Stimulated activated CD4-positive, alpha-beta T cell treated with anti-CD3 and anti-CD28 coated beads, Interleukin-1b, Interleukin-23, amount 100 ng/mL, for 48 hours (primary cell): ENCODE measurements around the gene PLA2G4D.
"Not testable (repeated sequence)": the region's sequence is repeated elsewhere in the genome, so short reads cannot be mapped to it uniquely, and the experiment has no call there.

Experiments used
- DNase-seq: peaks from one replicate; pipeline ENCODE4 v3.0.0-alpha.2; 2020

PLA2G4D gene

DNA sequence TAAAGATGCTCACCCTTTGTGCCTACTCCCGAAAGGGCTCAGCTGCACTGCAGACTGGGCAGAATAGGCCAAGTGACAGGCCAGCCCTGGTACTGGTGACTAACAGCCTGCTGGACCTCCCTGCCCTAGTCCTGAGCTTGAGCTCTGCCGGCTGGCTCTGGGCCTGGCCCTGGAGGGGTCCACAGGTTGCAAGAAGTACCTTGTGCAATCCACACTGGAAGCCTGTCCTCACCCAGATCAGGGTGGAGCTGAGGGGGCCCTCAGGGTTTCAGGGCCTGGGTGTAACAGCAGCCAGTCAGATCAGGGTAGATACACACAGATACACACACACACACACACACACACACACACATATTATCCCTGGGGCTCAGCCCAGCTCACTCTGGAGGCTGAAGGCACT is 27.3 kb upstream of the PLA2G4D start:
- no peak for DNase-seq

DNA sequence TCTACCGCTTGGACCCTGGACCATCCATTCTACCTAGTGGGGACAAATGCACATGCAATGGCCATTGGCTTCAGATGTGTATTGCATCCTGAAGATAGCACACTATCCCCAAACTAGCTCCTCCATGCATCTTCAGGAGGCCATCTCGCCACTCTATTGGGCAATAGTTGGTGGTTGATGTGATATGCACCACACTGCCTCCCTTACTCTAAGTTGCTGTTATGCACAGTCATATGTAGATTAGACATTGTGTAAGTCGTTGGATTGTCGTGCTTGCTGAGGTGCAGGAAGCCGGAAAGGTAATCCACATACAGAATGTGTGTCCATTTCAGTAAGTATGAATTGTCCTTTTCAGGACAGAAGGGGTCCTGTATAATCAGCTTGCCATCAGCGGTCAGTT is 26.7 kb upstream of the PLA2G4D start:
- no peak for DNase-seq

- DNase-seq = no peak
Measured at GRCh38 chr15:42120285-42120684, 25.9 kb upstream of the PLA2G4D start.

DNA sequence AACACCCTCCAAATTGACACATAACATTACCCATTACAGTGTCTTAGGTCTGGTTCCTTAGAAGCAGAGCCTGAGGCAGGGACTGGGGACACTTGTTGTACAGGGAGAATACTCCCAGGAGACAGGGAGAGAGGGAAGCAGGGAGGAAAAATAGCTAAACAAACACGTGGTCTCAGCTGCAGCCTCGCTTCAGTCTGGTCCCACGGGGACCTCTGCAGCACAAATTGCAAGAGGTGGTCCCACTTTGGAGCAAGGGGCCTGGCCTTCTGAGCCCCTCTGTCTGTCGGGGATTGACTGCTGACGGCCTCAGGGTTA is 25.0 kb upstream of the PLA2G4D start:
- DNase-seq = no peak

DNA sequence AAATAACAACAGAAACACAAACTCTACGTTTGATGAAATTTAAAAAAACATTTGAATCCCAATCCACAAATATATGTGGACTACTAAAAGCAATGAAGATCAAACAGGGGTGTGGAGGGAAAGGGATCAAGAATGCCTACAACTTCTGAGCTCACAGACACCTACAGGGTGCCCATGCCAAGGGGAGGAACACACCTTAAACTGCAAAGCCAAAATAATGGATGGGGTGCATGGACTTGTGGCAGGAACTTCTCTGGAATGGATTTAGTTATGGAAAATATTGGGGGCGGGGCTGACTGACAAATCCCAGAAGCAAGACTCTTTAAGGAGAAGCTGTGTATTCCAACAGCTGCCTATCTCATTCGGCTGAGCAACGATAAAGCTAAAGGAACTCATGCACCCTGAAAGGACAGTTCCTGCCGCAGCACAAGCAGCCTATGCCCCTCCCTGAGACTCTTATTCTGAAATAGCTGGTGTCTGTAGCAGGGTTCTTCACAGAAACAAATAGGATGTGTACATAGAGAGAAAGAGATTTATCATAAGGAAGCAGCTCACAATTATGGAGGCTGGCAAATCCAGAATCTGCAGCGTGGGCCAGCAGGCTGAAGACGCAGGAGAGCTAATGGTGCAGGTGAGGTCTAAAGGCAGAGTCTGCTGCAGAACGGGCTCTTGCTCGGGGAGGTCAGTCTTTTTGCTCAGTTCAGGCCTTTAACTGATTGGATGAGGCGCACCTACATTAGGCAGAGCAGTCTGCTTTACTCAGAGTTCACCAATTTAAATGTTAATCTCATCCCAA is 24.5 kb upstream of the PLA2G4D start:
- DNase-seq = no peak

DNA sequence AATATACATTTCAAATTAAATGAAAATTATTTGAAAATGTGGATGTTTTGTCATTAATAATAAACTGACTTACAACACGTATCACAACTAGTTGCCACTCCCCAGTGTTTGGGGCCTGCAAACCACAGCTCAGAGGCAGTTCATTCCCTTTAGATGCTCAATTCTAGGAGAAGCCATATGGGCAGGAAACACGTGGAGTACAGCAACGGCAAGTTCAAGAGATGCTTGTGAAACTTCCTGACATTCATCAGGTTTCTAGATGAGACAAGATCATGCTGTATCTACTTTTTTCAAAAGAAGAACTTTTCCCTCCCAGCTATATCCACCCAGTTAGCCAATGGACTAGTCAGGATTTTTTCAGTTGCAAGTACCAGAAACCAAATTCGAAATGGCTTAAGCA is 17.6 kb upstream of the PLA2G4D start:
- no peak for DNase-seq

GRCh38 chr15:42110367-42110766 is 16.0 kb upstream of the PLA2G4D start:
- DNase-seq = no peak

DNA sequence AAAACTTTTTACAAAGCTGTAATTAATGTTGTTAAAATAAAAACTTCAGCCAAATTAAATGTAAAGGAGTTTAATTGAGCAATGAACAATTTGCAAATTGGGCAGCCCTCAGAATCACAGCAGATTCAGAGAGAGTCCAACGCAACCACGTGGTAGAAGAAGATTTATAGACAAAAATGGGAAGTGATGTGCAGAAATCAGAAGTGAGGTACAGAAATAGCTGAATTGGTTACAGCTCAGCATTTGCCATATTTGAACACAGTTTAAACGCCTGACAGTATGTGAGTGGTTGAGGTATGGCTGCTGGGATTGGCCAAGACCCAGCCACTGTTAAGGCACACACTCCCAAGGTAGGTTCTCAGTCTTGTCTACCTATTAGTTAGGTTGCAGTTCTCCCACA is 14.4 kb upstream of the PLA2G4D start:
- no peak for DNase-seq

- no peak for DNase-seq
Measured at GRCh38 chr15:42108189-42108588, 13.8 kb upstream of the PLA2G4D start.

DNA sequence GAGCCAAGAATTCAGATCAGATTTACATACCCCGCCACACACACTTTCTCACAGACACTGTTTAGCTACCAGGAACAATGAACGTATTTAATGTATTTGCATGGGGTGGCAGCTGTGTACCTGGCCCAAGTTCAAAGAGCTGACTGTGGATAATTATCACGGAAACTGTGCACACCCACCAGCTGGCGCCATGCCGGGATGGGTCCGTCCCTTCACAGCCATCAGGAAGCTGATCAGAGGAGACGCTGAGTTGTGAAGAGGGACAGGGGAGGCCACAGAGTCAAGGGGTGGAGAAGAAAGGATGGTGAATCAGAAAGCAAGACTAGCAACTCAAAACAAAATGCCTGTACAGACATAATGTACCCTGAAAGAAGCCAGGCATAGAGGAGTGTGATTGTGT is 13.1 kb upstream of the PLA2G4D start:
- DNase-seq = peak; percentile 78

DNA sequence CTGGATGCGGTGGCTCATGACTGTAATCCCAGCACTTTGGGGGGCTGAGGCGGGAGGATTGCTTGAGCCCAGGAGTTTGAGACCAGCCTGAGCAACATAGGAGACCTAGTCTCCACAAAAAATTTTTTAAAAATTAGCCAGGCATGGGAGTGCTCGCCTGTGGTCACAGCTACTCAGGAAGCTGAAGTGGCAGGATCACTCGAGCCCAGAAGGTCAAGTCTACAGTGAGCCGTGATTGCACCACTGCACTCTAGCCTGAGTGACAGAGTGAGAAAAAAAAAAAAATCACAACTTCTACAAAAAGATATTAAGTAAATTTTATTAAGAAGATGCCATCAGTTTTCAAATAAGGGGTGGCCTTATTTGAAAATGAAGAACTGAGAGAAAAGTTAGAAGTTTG is 11.9 kb upstream of the PLA2G4D start:
- no peak for DNase-seq

GRCh38 chr15:42104095-42104891 is 9.9 kb upstream of the PLA2G4D start:
- DNase-seq = no peak

- no peak for DNase-seq
Measured at GRCh38 chr15:42102646-42103235, 8.4 kb upstream of the PLA2G4D start.

GRCh38 chr15:42101861-42102260 is 7.5 kb upstream of the PLA2G4D start:
- DNase-seq = no peak

DNA sequence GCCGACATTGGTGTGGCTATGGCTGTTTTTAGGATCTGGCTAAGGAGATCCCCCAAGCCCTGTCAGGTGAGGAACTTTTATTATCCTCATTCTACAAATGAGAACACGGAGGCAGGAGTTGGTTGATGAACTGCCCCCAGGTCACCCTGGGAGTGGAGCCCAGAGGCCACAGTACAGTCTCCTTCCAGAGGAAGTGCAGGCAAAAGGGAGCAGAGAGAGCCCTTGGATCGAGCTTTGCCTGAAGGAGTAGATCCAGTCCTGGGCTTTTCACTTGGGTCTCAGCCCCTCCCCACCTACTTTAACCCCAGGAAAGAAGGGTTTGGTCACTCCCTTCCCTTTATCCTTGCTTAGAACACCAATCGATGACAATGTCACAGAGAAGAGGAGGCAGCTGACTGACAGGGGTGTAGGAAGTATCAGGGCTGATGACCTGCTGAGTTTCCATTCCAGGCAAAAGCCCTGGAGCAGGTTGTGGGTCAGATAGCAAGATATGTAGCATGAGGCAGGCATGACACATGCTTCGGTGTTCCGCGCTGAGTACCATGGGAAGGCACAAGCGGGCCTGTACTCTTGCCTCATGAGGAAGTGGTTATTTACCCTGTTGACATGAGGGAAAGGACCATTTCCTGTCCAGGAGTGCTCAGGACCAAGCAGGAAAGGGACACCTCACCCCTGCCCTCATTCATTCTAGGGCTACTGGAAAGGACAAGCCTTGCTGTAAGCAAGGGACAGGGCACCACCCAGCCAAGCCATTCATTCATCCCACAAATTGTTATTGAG is 5.8 kb upstream of the PLA2G4D start:
- DNase-seq = no peak

DNA sequence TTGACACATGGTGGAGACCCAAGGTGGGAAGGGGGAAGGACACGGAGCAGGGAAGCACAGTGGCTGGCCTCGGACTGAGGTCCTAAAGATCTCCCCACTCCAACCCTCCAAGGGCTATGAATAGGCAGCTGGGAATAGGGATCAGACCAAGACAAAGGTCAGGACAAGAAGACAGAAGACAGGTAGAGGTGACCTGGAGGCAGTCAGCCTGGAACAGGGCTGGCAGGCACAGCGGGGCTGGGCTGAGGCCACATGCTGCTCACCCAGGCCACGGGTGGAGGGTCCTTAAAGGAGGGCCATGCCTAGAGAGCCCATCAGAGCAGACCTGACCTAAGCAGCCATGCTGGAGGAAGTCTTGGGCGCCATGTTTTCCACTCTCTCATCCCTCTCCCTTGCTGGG is 2.7 kb upstream of the PLA2G4D start:
- no peak for DNase-seq

DNA sequence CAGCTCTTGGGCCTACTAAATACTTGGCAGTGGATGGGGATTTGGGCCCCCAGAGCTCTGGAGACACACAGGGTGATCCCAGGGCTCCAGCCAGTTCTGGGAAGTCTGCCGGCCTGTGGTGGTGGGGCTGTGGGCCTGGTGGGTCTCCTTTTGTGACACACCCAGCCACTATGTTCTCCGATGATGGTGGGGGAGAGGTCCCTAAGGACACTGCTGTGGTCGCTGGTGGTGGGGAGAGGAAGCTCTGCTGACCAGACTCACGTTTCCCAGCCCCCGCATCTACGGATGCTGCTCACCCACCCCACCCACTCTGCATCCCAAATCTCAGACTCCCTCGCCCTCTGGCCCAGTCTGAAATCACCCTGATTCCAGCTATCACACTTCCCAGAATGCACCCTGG is 396 bp downstream of the PLA2G4D start:
- DNase-seq = no peak

DNA sequence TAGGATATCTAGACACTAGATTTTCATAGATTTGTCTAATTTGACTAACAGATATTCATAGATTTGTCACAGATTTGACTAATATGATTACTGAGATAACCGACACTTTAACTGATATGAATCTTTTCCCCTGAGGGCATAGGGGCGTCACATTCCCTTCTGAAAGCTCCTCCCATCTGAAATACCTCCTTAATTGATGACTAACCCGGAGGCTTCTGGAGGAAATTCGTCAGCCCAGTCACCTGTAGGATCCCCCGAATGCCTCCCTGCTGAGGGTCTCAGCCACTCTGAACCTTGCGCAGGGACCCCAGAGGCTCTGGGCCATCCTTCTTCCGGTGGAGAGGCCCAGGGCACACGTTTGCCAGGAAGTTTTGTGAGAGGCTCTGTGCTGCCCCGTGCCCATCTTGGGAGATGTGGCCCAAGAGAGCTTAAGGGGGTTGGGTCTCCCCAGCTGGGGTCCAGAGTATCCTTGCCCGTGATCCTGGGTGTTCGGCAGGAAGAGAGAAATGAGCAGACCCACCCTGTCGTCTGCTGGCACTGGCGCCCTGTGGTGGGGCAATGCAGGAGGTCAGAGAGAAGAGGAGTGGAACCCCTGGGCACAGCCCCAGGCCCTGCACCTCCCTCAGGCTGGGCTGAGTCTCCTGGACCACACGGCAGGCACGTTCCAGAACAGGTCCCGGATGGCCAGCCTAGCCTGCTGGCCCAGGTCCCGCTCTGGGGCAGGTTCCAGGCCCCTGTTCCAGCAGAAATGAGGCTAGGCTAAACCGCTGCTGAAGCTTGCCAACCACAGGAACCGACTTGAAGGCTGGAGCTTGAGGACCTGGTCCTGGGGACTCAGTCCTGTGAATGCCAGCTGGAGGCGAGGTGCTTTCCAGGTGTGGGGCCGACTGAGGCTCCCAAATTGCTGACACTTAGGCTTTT is 1.7 kb downstream of the PLA2G4D start:
- DNase-seq = no peak

DNA sequence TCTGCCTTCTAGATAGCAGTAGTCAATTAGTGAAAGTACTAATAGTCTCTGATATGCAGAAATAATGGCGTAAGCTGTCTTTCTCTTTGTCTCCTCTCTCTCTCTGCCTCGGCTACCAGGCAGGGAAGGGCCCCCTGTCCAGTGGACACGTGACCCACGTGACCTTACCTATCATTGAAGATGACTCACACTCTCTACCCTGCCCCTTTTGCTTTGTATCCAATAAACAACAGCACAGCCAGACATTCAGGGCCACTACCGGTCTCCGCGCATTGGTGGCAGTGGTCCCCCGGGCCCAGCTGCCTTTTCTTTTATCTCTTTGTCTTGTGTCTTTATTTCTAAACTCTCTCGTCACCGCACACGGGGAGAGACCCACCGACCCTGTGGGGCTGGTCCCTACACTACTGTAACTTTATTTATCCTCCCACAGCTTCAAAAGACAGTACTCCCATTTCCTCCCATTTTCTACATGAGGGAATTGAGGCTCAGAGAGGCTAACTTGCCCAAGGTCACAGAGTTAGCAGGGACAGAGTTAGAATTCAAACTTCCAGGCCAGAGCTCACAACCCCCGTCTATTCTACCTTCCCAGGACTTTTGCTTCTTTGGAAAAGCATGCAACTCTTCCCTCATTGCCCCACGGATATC is 2.5 kb downstream of the PLA2G4D start:
- DNase-seq = not testable (repeated sequence)

DNA sequence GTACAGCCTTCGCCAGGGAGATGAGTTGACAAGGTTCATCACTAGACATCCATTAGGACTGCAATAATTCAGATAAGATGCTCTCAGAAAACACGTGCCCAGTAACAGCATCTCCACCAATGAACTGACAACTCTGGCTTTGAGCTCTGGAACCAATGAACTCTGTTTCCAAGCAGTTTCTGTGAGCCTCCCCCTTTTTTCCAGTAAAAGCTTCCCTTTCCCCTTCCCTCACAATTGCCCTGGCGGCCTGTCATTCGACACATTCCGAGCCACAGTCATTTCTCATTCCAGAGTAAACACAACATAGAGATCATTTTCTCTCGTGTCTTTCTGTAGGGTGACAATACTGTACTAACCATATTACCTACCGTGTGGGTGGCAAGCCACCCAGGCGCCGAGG is 3.6 kb downstream of the PLA2G4D start:
- no peak for DNase-seq

GRCh38 chr15:42090370-42090769 is 4.0 kb downstream of the PLA2G4D start:
- DNase-seq = no peak

- DNase-seq = no peak
Measured at GRCh38 chr15:42089942-42090341, 4.4 kb downstream of the PLA2G4D start.
